NCI-H1694 treated with DMSO at 0.1 percent for 48 hours (cell line): ENCODE data around the gene P2RX5.
"Not testable (repeated sequence)": the region's sequence is repeated elsewhere in the genome, so short reads cannot be mapped to it uniquely, and the experiment has no call there.

Experiments
- DNase-seq: peaks from one replicate; lab custom pipeline; 2025; lab: John Stamatoyannopoulos, UW

Gene P2RX5

DNA sequence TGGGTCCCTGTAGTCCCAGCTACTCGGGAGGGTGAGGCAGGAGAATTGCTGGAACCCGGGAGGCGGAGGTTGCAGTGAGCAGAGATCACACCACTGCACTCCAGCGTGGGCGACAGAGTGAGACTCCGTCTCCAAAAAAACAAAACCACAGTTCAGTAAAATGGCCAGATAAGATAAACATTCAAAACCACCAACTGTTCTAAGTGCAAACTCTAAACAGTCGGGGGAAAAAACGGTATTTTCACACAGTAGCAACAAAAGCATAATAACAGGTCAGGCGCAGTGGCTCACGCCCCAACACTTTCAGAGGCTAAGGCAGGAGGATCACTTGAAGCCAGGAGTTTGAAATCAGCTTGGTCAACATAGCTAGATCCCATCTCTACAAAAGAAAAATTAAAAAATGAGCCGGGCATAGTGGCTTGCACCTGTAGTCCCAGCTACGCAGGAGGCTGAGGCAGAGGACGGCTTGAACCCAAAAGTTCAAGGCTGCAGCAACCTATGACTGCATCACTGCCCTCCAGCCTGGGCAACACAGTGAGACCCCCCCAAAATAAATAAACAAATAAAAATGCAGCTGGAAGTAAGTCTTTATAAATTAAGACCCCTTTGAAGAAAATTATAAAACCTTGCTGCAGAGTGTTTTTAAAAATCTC lies 17.0 kb upstream of the P2RX5 start:
- no peak for DNase-seq

DNA sequence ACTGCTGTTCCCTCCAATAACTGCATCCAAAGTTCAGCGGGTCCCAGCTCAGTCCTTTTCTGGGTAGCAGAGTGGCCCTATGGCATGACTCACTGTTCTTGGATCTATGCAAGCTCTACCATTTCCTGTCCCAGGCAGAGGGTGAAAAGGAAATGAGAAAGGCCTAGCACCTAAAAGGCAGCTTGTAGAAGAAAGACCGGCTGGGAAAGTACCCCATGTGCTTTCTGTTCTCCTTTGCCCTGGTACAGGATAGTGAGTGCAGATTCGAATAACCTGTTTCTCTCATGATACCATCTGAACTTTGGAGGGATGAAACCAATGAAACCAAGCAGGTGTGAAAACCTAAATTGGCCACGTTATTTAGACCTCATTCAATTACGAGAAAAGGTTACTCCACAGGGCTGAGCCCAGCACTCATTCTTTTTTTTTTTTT lies 15.0 kb upstream of the P2RX5 start:
- DNase-seq, result no peak

DNA sequence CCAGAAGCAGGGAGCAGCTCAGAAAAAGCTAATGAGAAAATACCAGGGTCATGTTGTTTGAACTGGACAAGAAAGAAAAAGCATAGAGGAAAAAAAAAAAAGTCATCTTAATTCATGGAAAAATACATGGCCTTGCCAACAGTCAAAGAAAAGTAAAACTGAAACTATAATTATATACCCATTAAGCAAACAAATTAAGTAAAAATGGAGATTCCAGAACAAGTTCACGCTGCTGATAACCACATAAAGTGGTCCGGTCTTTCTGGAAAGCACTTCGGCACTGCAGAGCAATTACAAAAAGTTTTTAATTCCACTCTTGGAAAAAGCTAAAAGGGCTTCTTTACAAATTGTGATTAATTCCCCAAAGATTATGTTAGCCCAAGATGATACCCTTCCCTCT lies 12.4 kb upstream of the P2RX5 start:
- no peak for DNase-seq

DNA sequence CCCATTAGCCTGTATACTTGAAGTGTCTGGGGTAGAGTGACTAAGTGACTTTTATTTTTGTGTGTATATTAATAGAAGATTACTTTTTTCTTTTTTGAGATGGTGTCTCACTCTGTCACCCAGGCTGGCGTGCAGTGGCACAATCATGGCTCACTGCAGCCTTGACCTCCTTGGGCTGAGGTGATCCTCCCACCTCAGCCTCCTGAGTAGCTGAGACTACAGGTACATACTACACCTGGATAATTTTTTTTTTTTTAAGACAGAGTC lies 9.7 kb upstream of the P2RX5 start:
- DNase-seq, result not testable (repeated sequence)

DNA sequence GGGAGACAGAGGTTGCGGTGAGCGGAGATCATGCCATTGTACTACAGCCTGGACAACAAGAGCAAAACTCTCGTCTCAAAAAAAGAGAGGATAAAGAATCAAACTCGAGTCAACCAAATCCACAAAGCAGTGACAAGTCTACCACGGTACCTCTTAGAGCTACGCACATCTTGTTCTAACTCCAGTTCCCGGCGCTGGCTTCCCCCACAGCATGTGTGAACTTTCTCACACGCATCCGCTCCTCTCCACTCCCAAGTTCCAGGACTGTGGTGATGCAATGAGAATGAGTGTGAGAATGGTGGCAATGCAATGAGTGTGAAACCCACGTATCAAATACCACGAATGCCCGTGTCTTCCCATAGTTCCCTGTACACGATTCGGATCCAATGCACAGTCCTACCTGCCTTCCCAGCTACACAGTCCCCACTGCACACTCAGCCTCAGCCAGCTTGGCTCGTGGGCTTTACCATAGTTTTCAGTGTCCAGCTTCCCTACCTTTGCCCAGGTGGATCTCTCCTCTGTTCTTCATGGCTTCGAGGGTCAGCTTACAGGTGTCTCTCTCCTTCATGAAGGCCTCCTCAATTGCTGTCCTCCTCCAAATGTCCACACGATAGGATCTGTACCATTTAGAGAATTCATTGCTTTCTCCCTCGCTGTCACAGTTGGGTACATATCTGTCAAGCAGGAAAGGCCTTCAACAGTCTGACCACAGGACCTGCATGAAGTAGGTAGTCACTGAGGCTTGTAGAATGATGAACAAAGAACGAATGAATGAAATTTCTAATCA lies 9.2 kb upstream of the P2RX5 start:
- DNase-seq, result no peak

DNA sequence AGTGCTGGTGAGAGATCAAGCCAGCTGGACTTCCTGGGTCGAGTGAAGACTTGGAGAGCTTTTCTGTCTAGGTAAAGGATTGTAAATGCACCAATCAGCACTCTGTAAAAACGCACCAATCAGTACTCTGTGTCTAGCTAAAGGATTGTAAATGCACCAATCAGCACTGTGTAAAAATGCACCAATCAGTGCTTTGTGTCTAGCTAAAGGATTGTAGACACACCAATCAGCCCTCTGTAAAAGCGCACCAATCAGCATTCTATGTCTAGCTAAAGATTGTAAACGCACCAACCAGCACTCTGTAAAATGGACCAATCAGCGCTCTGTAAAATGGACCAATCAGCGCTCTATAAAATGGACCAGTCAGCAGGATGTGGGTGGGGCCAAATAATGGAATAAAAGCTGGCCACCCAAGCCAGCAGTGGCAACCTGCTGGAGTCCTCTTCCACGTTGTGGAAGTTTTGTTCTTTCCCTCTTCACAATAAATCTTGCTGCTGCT lies 6.1 kb upstream of the P2RX5 start:
- DNase-seq, result not testable (repeated sequence)

DNA sequence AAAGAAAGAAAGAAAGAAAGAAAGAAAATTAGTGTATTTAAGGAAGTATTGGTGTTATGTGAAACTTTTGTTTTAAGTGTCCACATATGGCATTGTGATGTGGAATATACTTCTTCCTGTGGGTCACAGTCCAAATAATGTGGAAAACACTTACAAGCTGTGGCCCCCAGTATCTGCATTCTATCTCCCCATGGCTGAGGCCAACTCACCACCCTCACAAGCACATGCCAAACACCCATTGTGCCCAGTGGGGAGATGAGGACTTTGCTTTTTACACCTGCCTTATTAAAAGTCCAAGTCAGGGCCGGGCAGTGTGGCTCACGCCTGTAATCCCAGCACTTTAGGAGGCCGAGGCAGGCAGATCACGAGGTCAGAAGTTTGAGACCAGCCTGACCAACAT lies 4.0 kb upstream of the P2RX5 start:
- DNase-seq, result no peak

DNA sequence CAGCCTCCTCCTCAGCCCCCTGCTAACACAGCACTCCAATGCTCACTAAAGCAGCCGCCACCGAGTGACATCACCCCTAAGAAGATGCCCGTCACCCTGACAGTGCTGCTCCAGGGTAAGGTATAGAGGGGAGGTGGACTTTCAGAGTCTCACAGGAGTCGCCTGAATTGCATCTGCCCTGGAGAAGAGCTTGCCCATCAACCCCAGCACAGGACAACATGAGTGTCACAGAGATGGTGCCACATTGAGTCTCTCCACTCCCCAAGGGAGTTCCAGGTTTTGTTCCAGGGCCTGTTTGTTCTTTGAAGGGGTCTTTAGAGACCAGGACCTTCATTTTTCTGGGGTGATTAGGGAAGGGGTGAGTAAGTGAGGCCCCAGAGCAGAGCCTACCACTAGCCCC lies 2.2 kb upstream of the P2RX5 start:
- no peak for DNase-seq

DNA sequence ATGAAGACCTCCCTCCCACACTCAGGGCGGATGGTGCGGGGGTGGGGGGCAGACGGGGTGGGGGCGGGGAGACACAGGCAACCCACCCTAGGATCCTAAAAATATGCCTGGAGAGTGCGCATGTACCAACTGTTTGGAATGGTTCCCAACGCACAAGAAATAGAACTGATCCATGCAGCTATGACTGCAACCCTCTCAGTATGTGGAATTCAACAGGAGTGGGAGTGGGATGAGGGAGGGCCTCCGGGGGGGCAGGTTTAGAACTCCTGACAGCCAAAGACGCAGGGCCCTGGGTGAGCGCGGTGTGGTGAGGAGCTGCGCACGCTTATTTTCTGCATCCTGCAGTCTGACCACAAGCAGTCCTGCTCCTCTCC lies 1.1 kb upstream of the P2RX5 start:
- DNase-seq, result no peak

DNA sequence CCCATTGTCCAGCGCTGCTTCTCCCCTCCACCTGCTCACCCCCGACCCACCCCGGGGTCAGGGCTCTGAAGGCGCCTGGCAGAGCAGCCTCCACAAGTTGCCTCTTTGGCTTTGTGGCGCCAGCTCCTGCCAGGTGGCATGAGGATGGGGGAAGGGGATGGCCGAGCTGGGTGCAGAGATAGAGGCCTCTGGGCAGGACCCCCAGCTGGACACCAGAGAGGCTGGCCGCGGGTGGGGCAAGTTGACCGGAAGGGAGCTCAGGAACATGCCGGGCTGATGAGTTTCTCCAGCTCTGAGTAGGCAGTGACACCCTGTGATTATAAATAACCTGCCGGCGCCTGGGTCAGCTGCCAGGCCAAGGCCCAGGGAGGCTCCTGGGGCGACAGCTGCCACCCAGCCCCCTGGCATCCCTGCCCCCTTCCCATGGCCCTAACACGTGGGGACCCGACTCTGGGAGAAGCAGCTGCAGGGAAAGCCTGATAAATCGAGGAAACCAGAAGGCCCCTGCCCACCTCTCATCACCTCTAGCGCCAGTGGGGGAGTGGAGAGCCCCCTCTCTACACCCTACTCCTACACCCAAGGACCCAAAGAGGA lies 729 bp downstream of the P2RX5 start:
- no peak for DNase-seq

DNA sequence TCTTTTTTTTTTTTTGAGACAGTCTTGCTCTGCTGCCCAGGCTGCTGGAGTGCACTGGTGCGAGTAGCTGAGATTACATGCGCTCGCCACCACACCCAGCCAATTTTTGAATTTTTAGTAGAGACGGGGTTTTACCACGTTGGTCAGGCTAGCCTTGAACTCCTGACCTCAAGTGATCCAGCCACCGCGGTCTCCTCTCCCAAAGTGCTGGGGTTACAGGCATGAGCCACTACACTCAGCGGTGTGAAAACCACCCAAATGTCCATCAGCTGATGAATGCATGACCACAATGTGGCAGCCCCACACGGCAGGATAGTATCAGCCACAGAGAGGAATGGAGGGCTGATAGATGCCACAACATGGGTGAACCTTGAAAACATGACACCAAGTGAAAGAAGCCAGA lies 2.1 kb downstream of the P2RX5 start:
- DNase-seq, result no peak

DNA sequence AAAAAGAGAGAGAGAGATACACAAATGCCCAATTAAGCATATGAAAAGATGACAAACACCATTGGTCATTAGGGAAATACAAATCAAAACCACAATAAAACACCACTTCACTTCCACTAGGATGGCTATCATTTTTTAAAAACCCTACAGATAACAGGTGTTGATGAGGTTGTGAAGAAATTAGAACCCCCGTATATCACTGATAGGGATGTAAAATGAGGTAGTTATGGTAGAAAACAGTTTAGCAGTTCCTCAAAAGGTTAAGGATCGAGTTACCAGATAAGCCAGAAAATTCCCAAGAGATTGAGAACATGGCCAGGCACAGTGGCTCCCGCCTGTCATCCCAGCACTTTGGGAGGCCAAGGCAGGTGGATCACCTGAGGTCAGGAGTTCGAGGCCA lies 2.8 kb downstream of the P2RX5 start:
- no peak for DNase-seq

DNA sequence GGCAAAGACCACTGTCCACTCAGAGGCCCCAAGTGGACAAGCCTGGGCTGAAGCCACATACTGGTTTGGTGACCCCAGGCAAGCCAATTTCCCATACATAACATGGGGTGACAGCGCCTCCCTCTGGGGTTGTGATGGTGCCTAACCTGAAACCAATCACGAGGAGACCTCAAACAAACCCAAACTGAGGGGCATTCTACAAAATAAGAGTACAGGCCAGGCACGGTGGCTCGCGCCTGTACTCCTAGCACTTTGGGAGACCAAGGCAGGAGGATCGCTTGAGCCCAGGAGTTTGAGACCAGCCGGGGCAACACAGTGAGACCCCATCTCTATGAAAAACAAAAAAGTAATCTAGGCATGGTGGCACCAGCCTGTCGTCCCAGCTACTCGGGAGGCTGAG lies 3.6 kb downstream of the P2RX5 start:
- no peak for DNase-seq

DNA sequence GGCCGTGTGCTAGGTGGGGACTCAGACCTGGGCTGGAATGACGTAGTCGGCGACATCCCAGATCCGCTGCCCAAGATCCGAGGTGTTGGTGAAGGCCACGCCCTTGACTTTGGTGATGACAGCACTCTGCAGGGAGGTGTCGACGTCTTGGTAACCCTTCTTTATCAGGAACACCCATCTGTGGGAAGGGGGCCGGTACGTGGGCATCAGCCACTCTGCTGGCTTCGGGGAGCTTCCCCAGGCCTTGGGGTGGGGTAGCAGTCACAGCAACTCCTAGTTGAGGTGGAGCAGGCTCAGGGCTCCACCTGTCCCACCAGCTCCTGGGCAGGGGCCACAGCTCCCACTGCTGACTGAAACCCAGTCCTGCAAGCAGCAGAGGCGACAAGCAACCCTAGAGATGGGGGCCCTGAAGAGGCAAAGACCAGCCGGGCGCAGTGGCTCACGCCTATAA lies 4.3 kb downstream of the P2RX5 start:
- no peak for DNase-seq

DNA sequence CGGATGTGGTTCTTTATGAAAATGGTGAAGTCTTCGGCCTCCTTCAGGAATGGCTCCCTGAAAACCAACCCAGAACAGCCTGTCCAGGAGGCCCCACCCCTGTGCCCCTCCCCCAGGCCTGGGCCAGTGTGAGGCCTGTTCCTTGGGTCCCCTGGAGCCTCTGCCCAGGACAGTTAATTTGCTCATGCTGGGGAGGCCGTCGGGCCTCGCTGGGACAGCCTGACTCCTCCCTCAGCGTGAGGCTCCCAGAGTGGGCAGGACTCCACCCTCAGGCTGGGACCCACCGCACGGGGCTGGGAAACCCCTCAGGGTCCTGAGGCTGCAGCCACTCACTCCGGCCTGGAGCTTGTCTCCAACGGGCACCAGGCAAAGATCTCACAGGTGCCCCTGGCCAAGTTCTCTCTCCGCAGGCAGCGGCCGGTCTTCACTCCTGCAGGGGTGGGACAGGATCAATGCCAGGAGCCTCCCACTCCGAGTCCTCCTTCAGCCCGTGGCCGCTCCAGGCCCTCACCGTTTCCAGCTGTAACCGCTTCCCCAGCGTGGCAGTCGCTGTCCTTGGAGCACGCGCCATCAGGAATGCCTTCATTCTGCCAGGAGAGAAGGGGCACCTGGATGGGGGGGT lies 5.8 kb downstream of the P2RX5 start:
- no peak for DNase-seq

DNA sequence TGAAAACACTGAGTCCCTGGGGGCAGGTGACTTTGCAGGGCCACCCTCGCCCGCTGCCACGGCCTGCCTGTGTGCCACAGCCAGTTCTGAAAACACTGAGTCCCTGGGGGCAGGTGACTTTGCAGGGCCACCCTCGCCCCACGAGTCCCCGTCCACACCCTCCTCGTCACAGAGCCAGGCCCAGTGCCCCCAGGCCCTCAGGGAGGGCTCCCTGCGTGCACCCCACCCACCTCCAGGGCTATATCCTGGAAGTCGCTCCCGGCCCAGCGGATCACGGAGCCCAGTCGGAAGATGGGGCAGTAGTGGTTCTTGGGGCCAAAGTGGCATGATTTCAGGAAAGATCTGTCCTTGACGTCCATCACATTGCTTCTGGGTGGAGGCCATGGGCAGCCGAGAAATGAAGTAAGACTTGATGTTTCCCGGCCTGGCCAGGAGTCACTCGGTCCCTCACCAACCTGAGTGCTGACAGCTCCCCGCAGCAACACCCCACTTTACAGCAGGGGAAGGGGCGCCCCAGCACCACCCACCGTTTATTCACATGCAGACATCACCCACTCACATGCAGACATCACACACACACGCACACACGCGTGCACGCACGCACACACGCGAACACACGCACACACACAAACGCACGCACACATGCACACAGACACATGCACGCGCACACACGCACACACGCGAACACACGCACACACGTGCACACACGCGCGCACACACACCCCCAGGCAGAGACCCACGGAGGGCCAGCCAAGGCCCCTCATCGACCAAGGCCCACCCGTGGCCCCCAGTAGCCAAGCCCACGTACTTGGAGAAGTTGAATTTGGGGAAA lies 6.5 kb downstream of the P2RX5 start:
- DNase-seq, result no peak

DNA sequence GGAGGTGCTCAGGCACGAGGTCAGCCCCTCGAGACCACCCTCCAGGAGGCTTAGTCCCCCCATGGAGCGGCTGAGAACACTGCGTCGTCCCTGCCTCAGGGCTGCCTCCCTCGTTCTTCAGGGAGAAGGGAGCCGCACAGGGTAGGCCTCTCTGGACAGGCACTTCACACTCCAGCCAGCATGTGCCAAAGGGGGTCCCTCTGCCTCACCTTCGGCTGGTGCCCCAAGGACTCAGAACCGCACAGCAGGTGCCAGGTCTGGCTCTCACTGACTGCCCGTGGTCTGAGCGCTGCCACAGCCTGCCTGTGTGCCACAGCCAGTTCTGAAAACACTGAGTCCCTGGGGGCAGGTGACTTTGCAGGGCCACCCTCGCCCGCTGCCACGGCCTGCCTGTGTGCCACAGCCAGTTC lies 7.1 kb downstream of the P2RX5 start:
- no peak for DNase-seq

DNA sequence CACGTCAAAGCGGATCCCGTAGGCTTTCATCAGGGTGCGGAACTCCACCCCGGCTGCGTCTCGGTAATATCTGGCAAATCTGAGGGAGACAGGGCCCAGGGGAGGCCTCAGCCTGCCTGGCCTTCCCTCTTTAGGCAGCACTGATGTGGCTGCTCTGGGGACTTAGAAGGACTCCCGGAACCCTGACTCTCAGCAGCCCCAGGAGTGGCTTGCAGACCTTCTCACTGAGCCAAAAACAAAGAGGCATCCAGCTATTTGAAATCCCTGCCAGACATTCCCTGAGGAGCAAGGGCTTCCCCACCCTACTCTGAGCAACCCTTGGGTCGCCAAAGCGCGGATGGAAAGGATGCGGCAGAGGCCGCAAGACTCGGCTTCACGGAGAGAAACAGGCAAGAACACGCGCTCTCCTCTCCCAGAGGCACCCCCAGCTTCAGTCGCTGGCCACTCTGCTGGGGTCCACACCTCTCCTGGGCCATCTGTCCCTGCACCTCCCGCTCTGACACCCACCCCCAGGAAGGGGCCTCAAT lies 7.9 kb downstream of the P2RX5 start:
- no peak for DNase-seq

DNA sequence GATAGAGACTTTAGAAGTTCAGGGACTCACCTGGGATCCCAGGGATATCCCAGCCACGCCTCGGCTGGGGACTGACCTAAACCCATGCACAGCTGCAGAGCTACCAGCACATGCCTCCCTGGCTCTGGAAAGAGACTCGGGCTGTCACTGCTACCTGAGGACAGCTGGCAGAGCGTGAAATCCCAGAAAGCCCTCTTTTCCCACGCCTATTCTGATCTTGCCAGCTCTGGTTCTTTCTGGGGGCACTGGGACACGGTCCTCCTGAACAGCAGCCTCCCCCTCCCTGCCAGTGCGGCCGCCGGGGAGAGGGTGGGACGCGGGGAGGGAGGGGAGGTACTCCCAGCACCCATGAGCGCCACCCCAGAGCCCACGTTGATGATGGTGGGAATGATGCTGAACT lies 10.8 kb downstream of the P2RX5 start:
- DNase-seq, result no peak

DNA sequence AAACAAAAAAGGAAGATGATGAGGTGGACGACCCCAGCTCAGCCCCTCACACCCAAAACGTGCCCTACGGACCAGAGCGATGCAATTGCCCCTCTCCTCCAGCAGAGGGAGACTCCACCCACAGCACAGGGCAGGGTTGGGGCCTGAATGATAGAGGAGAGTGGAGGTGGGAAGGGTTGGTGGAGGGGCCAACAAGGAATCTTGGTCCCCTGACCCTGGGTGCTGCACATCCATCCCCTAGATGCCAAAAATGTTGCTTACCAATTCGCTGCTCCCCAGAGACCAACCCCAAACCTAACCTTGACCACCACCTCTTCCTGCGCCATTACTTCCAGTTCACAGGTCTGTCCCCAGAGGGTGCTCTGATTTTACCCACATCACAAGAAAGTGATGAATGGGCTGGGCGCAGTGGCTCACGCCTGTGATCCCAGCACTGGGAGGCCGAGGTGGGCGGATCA lies 12.9 kb downstream of the P2RX5 start:
- DNase-seq, result no peak

DNA sequence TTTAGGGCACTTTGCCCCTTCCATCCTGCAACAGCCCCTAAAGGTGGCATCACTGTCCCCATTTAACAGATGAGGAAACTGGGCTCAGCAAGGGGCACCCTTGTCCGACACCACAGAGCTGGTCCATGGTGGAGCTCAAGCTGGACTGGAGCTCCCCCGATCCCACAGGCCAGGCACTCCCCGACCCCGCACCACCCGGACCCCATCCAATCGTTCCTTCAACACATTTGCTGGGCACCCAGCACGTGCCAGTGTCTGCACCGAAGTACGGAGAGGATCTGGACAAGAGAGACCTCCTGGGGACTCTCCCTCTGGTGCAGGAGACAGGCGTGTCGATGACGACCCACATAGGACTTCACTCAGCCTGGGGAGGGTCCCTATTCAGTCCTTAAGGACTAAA lies 13.9 kb downstream of the P2RX5 start:
- no peak for DNase-seq

DNA sequence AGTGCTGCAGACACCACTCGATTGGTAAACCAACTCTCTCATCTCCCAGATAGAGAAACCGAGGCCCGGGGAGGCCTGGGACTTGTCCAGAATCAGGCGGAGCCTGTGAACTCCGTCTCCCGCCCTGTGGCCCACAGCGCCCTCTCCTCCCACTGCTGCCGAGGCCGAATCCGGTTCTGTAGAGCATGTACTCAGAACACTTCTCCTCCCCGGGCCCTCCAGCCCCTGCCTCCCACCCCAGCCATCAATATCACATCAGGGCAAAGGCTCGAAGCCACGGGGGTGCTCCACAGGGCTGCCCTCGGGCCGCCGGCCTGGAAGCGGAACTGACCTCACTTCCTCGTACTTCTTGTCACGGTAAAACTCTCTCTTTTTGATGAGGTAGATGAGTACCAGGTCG lies 14.4 kb downstream of the P2RX5 start:
- DNase-seq, result no peak
